ENCODE results near the gene MAP1LC3B.
"Not testable (repeated sequence)": the region's sequence is repeated elsewhere in the genome, so short reads cannot be mapped to it uniquely, and the experiment has no call there.

Gene MAP1LC3B

DNA sequence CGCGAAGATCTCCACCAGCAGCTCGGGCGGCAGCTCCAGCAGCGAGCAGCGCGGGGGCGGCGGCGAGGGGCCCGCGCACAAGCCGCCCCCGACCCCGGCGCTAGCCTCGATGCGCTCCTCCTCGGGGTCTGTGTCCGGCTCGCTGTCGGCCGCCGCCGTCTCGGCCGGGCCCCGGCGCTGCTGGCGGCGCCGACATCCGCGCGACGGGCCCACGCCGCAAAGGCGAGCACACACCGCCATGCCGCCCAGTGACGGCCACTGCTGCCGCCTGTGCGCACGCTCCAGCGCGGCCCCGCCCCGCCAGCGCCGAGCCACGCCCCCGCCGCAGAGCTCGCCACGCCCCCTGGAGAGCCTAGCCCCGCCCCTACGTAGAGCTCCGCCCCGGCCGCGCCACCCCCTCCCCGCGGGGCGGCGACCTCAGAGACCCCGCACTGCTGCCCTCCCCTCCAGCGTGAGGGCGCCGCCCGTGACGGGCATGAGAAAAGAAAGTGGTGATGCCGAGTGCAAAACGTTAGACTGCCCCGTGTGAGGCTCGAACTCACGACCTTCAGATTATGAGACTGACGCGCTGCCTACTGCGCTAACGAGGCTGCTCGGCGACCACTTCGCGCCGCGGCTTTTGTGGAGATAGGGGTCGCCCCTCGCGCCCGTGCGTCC is 8.5 kb upstream of the MAP1LC3B start, which contains the start of gene FBXO31:
Gene FBXO31, minus strand, starts transcription at position 272 of the 657 bp plus-strand sequence. Its CDS starts 32 bp downstream, at position 240.
- DNase-seq, result peak; percentile 65

DNA sequence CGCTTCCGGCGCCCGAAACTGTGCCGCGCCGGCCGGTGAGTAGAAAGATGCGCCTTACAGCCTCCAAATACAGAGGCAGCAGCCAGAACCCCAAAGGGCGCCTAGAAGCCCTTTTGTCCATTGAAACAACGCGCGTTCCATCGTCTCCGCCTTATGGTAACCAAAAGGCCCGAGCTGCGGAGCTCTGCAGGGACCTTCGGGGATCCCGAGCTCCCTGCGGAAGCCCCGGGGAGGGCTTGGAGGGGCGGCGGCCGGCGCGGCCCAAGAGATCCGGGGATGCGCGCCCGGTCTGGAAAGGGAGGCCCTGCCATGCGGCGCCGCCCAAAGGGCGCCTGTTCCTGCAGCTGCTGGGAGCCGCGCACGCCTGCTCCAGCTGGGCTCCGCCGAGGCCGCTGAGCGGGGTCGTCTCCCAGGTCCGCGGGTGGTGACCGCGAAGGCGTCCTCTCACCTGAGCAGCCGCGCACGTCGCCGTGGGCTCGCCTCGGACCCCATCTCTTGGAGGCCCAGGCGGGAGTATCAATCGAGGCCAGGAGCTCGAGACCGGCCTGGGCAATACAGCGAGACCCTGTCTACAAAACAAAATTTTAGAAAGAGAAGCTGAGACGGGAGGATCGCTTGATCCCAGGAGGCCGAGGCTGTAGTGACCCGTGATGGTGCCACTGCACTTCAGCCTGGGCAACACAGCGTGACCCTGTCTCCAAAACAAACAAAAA is 7.8 kb upstream of the MAP1LC3B start:
- no peak for DNase-seq

DNA sequence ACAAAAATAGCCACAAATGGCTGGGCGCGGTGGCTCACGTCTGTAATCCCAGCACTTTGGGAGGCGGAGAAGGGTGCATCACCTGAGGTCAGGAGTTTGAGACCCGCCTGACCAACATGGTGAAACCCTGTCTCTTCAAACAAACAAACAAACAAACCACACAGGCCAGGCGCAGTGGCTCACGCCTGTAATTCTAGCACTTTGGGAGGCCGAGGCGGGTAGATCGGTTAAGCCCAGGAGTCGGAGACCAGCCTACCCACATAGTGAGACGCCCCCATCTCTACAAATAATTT is 7.3 kb upstream of the MAP1LC3B start:
- not testable (repeated sequence) for DNase-seq

DNA sequence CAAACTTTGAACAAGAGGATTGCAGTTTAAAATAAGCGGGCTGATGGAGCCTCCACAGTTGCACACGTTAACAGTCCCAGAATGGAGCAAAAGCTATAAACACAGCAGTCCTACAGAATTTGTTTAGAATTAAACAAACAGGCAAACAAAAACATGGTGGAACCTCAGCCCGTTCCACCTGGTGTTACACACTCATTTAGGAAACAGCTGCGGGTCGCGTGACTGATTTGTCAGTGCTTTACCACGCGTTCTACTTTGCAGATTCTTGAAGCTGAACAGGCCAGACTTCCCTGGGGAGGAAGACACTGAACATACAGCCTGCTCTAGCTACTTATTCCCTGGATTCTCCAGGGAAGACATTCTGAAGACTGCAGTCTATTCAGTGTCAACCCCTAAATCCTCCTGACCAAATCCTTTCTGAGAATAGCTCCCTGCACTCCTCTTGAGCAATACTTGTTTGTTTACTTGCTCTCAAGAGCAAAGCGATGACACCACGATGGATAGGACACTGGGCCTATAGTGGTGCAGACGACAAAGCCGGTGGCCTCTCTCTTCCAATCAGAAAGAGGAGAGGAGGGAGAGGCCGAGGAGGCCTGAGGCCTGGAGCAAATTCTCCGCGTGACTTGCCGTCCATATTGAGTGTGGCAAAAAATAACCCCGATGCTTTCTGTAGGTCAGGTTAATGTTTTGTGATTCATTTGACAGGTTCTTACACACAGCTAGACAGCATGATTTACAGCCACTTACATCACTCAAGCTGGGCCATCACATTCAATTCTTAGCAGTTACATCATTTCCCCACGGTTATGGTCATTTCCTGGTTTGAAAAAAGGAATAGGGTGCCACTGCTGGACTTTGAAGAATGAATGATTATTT is 4.0 kb upstream of the MAP1LC3B start:
- DNase-seq, result peak; percentile 68

DNA sequence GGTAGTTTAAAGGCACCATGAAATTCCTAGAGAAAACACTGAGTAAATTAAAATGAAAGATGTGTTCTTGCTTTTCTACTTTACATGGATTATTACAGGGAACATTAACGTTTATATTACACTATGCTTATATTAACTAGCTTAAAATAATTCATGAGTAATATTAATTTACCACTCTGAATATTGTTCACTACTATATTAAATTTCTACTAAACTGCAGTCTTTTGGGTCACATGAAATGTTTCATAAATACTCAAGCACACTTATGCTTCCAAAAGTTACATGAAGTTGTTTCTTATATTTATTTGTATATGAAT is 3.4 kb upstream of the MAP1LC3B start:
- no peak for DNase-seq

DNA sequence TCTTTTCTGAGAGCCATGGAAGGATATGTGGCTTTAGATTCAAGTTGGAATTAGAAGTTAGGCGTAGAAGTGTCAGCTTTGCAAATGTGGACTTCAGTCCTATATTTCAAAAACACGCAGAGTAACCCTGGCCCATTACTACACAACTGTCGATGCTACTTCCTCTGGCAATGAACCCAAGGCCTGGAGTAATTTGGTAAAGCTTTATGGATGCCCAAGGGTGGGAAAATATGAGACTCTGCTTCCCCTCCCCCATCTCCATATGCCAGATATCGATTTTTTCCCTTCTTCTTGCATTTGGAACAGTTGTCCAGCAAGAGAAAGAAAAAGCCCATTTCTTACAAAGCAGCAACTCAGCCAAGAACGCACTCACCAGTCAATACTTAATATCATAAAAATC is 2.9 kb upstream of the MAP1LC3B start:
- no peak for DNase-seq

DNA sequence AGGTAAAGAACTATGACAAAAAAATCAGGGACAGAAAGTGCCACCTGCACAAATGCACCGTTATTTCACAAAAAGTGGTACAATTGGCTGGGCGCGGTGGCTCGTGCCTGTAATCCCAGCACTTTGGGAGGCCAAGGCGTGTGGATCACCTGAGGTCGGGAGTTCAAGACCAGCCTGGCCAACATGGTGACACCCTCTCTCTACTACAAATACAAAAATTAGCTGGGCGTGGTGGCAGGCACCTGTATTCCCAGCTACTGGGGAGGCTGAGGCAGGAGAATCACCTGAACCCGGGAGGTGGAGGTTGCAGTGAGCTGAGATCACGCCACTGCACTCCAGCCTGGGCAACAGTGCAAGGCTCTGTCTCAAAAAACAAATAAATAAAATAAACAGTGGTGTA is 2.2 kb upstream of the MAP1LC3B start:
- DNase-seq, result not testable (repeated sequence)

DNA sequence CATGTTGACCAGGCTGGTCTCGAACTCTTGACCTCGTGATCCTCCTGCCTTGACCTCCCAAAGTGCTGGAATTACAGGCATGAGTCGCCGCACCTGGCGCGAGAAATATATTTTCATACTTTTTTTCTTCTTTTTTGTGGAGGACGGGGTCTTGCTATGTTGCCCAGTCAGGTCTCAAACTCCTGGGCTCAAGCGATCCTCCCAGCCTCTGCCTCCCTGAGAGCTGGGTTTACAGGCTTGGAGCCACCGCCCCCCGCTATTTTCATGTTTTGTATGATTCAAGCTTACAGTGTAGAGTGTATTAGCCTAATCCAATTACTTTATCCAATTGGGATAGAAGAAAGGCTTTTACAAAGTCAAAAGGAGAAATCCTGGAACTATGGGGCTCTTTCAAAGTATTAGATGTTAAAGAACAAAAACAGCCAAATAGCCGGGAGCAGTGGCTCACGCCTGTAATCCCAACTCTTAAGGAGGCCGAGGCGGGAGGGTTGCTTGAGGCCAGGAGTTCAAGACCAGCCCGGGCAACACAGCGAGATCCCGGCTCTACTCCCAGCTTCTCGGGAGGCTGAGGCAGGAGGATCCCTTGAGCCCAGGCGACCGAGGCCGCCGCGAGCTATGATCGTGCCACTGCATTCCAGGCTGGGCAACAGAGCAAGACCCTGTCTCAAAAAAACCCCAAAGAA is 1.4 kb upstream of the MAP1LC3B start:
- DNase-seq, result no peak

DNA sequence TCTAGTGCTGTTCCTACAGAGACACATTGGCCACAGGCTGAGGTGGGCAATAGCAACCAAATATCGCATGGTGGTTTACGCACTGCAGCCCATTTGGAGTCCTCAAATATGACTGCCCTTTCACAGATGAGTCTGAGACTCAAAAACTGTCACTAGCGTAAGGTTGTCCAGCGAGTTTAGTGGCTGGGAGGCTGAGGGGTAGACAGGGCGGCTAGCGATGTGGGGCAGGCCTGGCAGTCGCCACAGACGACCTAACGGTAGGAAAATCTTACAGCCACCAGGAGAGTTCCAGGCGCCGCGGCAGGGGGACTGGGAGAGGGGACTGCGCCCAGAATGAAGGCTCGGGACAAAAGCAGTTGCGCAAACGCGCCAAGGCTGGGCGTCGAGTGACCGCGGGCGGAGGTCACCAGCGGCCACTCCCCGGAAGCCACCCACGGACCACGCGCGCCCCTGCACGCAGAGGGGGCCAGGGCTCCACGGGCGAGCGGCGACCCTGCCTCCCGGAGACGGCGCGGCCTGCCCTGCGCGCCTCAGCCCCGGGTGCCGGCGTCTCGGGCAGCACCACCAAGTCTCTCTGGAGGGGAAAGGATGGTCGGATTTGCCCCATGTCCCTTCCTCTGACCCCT is 699 bp upstream of the MAP1LC3B start:
- DNase-seq, result no peak

DNA sequence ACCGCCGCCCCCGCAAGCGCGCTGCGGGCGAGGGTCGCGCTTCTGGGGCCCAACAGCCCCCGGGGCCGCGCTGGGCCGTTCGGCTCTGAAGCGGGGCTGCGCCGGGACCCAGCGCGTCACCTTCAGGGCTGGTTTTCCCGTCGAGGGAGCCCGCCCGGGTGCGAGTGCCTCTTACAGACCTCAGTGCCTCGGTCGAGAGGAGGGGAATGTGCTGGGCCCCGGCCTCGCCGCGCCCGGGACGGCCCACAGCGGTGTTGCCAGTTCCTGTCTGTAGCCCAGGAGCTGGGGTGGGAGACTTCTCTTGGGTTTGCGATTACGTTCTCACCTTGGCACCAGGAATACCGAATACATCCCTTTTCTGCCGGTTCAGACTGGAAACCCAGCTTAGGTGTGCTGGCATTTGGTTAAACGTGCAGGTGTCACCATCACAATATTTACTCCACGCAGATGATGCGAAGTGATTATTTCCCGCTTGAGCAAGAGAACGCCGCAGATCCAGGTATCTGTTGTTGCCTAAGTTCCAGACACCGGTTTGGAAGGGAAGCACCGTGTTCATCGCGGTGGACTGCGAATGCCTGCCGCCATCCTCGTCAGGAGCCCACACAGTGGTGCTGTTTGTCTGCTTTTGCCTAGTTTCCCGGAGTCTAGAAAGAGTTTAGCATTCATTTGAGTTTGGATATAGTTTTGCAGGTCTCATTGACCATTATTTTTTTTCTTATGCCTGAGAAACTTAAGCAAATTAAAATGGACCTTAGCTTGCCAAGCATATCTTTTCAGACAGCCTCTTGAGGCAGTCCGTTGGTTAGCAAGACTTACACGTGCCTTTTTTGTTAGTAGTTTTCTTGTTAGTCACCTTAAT is 914 bp downstream of the MAP1LC3B start:
- DNase-seq, result no peak

DNA sequence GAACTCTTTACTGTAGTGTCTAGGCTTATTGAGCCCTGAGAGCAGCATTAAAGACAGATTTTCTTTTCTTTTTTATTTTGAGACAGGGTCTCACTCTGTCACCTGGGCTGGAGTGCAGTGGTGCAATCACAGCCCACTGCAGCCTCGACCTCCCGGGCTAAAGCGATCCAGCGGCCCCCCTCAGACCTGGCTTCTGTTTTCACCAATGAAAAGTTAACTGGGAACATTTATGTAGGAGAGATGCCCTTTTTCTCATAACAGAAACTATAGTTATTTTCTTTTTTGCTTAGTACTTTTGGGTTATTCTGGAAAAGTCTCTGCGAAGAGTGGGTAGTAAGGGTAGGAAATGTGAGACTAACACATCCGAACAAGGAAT is 1.5 kb downstream of the MAP1LC3B start:
- DNase-seq, result no peak

DNA sequence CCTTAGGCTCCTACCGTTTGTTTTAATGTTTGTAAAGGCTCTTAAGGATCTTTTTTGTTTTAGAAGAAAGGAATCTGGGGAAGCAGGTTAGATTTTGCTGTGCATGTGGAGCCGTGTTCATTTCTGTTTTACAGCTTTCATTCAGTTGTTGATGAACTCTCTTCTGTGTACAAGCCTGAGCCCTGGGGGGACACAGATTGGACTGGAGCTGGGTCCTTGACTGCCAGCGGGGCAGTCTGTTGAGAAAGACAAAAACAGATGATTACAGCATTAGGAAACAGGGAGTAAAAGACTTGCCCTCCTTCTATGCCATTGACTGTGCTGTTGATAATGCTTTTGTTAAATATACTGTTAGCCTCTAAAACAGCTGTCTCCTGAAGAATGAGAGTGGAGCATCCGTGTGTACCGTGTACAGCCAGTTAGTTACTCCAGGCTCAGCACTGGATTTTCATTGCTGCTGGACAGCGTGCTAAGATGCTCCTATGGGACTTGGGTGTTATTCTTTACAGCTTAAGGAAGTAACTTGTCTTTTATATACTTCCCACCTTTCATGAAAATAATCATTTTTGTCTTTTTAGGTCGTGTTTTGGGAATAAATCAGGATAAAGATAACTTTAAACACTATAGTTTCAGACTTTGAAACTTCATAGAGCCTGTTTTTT is 3.2 kb downstream of the MAP1LC3B start:
- DNase-seq, result no peak

DNA sequence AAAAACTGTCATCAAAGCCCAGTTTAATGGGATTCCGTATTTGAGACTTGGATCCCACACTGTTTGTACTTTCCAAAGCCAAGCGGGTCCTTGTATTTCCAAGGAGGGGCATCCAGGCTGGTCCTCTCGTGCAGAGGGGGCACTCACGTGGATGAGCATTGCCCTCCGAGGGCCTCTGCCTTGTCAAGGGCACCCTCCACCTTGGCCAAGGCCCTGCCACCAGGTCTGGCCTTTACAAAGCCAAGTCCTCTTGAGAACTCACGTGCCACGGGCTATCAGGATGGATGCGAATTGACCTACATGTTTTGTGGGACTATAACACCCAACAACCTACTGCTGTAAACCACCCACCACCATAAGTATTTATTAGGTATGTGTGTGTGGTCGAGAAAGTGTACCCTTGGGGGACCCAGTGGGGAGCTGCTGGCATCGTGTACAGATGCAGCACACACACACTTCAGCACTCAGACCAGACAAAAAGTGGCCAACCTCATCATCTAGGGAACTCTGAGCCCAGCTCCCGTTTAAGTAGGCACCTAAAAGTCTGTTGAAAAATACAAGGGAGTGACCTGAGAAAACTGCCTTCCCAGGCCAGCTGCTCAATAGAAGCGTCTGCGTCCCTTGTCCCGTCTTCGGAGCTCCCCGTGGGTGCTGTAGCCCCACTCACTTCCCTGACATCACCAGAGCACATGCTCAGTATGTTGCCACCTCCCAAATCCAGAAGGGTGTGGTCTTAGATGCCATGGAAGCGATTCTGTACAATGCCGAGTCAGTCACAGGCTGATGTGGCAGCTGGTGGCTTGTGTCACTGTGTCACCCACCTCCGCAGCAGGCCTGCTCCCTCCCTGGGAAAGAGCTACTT is 12.9 kb downstream of the MAP1LC3B start:
- DNase-seq, result no peak

DNA sequence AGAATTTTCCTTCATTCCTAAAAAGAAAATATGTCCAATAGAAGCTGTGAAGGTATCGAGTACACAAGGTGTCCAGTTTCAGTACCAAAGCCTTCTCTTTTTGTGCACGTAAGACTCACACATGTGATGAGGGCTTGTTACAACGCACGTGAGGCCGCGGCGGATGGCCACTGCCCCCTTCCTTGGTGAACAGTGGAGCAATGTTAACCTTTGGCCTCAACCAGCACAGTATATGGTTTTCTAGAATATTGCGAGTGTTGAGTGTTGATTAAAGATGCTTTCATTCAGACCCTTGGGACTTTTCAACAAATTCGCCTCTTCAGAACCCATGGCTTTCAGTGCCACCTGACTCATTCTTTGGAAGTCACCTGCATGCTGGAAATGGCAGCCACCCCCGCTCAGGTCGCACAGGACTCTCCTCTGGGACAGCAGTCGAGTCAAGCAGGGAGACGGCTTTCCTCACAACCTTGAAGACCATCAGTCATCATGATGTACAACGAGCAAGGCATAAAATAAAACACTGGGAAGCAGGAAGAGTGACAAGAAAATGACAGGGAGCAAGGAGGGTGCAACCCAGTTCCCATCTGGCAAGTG is 14.5 kb downstream of the MAP1LC3B start:
- DNase-seq, result no peak

DNA sequence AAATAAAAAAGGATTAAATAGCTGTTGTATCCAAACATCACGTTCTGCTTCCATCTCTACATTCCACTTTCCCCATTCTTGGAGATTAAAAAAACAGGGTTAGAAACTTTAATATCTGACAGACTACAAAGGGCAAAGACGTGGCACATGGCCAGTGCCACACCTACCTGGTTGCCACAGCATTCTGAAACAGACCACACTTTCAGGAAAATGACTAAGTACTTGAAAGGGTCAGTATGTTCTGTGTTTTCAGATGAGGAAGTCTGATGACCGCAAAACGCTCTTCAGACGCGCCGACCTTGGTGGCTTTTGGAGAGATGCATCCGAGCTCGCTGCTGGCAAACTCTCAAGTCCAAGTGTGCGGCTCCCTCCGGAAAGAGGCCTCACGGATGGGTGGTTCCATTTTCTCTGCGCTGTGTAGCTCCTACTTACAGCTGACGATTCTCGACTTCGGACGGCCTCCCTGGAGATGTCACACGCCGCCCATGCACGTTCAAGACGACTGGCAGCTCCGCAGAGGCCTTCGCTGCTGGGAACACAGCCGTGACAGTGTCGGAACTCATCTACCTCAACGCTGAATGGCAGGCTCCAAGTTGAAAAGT is 15.5 kb downstream of the MAP1LC3B start:
- peak; percentile 81 for DNase-seq

DNA sequence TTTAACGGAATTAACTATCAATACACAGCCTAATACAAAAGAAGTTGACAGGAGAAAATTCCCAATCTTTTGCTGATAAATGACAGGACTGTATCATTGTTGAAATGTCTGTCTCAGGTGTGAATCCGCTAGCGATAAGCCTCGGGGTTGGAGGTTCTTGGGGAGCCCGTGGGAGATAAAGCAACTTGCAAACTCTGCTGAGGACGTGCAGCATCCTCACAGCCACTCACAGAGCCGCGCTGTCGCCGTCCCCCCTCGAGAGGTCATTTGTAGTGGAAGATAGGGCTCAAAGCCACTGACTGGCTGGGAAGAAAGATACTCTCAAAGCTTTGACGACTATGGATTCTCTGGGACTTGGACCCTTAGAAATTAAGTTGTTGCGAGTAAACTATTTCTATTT is 17.0 kb downstream of the MAP1LC3B start:
- no peak for DNase-seq

DNA sequence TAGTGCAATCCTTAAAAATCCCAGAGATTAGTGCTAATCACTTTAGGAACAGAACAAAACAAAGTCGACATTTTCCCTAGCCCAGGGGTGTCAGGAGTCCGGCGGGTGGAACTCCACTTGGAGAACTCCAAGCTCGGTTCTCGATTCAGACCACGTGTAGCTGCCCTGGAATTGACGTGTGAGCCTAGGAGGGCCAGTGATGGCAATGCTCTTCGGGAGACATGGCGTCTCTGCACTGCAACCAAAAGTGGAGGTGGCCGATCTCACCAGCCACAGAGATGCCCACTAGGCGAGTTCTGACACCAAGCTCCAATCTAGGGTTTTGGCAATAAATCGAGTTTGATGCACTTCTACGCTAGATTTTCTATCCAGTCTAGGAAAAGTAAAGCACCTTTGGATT is 17.6 kb downstream of the MAP1LC3B start:
- no peak for DNase-seq

DNA sequence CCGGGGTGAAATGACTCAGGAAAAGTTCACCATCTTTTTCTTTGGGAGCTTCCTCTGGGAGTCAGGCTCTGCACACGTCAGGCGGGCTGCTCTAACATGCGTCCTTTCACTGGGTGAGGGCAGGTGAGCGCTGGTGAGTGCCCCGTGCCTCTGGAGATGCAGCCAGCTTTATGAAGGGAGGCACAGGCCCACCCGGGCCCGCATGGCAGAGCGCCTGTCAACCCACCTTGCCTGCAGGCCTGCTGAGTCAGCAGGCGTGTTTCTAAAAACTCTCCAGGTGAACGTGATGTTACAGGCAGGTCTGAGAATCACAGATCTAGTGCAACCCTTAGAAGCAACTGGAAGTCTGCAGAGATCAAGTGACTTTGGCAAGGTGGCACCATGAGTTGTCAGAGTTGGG is 18.4 kb downstream of the MAP1LC3B start:
- no peak for DNase-seq

DNA sequence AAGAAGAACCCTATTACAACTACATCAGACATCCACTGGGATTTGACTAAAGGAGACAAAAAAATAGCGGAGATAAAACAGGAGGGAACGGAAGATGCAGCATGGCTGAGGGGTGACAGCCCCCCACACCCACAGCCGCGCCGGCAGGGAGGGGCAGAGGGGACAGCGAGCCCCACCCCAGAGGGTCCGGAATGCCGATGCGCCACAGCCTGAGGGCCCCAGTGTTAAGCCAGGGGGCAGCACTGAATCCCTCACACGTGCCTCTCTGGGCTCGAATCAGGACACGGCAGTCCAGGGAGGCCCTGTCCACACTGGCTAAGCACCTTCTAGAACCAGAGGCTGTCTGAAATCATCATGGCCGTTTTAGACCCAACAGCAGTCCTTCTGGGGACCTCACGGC is 18.8 kb downstream of the MAP1LC3B start:
- no peak for DNase-seq
